HG02571 (cell line): ENCODE measurements around the gene VWC2L.

Experiments used
- ATAC-seq: cut with Tn5 transposase; IDR thresholded peaks from one replicate; pipeline ENCODE4 v1.9.1; 2021; ENCODE audit warnings: mild to moderate bottlenecking, moderate library complexity; ENCODE audit not compliant: unreplicated experiment

The VWC2L gene

DNA sequence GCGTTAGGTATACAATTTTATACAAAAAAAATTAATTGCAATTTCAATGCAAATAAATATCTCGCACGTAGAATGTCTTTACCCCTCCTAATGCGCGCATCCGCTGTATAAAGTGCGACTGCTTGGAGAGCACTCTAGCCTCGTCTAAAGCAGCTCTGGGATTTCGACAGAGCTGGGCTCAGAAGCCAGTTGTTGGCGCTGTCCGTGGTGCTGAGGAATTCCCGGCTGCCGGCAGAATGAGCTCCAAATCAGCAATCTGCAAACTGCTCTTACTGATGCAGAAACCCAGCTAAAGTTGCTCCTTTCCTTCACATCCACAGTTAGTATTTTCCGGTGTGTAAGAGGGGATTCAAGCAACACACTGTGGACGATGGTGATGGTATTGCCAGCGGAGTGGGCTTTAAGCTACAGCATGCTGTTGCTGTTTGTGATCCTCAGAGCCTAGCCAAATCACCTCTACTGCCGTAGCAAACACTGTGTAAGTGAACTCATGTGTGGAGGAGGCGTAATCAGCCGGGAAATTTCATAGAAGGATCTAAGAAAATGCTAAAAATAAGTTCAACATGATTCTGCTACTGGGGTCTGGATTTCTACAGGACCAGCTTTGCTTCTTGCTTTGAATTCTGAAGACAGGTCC lies at the start of gene VWC2L:
Gene VWC2L (plus strand): TSS at position 137 of the 637 bp plus-strand sequence. CDS start 3,140 bp downstream, outside the sequence.
- ATAC-seq = no peak

DNA sequence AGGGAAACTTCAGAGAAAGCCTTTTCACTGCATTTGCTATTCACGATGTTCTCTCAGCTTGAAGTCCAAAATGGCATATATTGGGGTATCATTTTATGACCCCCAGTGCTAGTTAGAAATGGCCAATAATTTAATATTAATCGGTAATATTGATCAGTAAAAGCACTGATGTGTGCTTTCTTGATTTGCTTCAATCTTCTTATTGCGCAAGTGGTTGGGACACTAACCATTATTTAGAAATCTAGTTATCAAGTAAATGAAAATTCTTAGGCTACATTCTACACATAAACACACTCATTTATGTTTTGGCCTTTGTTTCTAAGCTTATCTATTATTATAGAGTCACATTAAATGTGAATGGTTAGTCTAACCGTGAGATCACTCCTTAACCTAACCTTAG lies 49.7 kb upstream of the VWC2L start:
- no peak for ATAC-seq

DNA sequence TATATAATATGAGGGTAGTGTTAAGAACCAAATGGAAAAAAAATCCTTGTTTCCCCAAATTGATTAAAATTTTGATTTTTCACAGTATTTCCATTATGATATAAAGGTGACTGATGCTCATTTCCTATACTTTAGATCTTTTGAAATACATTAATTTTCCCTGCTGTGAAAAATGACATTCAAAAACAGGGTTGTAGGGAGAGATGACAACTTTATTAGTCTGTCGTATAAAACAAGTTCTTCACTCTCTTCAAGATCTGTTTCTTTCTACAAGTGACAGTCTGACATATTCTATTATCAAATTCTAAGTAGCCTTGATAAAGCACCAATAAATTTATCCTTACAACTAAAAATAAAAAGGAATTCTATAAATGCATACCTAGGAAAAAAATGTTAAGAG lies 45.3 kb upstream of the VWC2L start:
- ATAC-seq = no peak

DNA sequence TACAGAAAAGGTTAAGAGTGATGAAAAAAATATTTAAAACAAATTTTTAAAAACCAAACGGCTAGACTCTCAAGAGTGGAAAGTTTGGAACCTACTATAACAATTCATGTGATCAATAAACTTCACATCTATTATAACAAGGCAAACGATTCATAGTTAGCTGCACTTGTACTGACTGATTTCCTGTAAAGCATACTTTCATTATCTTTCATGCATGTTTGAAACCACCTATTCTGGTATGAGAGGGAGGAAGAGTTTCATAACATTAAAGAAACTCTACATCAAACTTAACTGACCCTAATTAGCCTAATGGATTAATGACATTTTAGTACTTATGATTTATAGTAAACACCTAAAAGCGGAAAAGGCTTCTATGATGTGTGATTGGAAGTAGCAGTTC lies 43.7 kb upstream of the VWC2L start:
- no peak for ATAC-seq

DNA sequence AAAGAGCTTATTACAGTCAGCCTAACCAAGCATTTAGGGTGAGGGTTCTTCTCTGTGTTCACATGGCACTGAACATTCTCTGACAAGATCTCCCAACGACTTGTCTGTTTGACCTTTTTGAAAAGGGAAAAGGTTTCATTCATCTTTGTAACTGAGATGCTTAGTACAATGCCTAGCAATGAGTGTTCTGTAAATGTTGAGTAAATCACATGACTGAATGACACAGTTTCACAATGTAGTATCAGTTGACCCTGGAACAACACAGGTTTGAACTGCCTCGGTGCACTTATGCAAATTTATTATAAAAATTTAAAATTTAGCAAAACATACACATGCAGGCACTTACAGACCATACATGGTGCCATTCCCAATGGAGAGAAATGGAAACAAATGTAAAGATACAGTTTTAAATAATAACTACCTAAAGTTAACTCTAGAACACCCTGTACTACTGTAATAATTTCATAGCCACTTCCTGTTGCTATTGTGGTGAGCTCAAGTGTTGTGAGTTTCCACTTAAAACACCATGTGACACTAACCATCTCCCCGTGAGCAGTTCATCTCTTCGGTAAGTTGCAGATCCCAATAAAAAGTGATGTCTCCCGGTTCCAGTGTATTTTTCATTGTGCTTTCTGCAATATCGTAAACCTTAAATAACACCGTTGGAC lies 34.1 kb upstream of the VWC2L start:
- ATAC-seq = no peak

DNA sequence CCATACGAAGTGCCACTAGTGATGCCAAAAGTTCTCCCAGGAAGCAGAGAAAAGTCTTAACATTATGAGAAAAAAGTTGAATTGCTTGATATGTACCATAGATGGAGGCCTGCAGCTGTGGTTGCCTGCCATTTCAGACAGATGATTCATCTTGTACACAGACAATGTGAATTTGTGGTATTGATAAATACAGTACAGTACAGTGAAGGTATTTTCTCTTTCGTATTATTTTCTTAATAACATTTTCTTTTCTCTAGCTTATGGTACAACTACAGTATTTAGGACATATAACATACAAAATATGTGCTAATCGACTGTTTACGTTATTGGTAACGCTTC lies 33.6 kb upstream of the VWC2L start:
- ATAC-seq = no peak

DNA sequence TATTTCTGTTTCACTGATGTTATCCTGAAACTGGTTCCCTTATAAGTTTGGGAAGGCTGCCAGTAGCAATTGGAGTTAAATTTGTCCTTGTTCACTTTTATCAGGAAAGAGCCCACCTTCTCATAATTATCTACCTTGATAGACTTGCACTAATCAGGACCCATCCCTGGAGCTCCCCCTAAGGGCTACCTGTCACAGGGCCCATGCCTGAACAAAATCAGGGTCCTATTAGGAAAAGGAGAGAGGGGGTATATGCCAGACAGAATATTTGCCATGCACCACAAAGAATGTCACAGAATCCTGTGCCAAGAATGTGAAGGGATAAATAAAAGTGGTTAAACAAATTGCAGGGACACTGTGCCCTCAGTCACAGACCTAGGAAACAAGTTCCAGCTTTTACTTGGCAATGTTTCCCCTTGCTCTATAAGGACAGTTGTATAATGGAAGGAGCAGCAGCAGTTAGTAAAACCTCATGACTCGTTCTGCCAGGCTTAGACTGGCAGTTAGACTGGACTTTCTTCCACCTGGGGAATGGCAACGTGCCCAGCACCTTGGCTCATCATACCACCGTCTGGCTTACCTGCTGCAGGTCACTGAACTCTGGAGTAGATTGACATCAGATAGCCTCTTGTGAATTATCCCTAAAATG lies 32.3 kb upstream of the VWC2L start:
- ATAC-seq = no peak

DNA sequence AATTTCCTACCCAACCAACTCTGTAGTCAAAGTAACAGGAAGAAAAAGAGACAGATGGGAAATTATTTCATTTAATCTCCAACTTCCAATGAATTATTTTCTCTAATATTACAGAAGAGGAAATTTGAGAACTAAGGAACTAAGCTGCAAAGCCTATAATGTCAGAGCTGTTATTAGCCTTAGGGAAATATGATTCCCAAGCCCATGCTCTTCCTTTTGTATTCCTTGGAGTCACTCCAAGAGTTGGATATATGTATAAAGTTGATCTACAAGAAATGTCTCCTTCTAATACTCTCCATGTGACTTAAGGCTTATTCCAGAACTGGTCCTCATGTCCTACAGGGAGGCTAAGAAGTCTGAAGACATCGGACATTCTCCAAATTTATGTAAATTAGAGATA lies 31.6 kb upstream of the VWC2L start:
- no peak for ATAC-seq

DNA sequence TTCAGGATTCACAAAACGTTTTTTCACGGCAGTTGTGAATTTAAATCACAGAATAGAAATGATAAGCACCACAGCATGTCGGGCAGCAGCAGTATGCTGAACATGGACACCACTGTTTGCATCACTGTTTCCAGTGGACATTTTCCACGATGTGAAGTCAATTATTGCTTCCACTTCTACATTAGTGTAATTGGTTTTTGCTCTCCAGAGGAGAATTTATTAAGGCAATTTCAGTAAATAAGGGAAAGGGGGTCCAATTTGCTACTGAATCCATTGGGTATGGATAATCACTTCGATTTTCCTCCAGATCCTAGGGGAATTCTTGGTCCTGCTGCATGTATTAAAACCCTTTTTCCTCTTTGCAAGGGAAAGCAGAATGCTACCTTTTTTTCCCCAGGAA lies 30.2 kb upstream of the VWC2L start:
- ATAC-seq = no peak

DNA sequence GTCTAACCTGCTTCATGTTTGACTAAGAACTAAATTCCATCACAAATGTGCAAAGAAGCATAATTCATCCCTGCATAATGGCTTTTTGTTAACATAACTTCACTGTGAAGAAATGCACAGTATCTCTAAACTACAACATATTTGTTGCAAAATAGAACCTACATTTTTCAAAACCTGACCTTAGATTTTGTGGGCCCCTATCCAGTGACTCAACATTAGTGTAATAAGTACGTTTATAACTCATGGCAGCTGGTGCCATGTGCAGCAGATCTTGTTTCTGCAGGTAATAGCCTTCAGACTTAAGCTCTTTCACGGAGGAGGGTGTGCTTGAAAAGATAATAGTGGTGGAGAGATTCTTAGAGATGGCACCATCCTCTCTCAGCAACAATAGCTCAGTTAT lies 28.6 kb upstream of the VWC2L start:
- ATAC-seq = no peak

DNA sequence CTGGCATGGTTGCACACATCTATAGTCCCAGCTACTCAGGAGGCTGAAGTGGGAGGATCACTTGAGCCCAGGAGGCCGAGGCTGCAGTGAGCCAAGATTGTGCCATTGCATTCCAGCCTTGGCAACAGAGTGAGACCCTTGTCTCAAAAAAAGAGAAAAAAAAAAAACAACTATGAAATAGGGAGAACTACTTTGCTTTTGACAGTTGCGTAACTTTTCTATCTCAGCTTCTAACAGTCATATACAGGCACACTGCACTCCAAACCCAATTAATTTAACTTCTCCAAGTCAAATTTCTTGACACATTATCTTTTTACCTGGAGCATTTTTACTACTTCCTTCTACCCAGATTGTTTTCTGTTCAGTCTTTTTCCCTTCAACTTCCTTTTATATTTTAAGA lies 24.1 kb upstream of the VWC2L start:
- no peak for ATAC-seq

DNA sequence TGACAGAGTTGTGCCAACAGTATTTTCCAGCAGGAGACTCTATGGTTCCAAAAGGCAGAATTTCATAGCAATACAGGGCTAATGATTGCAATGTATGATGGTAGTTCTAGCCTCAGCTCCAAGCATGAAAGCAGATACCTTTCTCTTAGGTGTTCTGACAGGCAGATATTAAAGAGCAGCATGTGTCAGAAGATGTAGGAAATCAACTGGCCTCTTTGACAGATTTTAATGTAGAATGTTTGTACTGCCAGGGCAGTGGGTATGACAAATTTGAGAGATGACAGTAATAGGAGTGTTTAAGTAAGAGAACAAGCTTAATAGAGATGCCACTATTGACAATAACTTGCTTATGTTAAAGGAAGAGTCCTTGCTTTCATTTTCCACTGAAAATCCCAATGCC lies 21.5 kb upstream of the VWC2L start:
- no peak for ATAC-seq

DNA sequence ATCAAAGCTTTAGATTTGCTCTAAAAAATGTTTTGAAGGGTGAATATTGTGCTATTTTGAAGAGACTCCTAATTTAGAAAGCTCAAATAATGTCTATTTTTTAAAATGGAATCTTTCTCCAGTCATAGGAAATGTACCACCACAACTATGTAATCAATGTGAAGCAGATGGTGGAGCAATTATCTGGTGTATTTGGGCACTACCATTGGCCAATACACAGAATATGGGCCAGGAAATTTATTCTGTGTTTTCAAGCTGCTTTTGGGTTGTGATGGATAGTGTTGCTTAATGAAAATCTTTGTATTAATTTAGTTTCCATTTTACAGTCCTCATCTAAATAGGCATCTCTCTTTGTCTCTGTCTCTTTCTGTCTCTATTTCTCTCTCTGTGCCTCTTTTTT lies 17.1 kb upstream of the VWC2L start:
- no peak for ATAC-seq

DNA sequence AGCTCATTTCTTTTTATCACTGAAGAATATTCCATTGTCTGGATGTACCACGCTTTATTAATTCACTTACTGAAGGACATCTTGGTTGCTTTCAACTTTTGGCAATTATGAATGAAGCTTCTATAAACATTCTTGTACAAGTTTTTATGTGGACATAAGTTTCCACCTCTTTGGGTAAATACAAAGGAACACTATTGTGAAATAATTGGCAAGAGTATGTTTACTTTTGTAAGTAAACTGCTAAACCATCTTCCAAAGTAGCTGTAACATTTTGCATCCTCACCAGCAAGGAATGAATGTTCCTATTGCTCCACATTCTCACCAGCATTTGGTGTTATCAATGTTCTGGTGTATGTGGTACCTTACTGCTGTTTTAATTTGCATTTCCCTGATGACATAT lies 15.8 kb upstream of the VWC2L start:
- ATAC-seq = no peak

DNA sequence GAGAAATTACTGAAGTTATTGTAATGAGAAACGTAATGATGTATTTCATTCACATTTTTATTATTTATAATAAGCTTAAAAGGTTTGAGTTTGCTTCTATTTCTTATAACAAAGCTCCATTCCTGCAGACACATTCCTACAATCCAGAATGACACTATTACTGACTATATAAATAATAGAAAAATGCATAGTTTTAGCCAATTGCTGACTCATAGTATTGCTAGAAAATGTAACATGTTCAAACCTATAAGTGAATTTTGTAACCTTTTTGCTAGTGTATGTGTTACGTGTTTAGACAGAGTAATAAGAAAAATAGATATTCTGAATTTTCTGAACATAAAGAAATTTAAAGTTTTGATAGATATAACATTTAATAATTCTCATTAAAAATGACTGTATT lies 9.3 kb upstream of the VWC2L start:
- ATAC-seq = no peak

DNA sequence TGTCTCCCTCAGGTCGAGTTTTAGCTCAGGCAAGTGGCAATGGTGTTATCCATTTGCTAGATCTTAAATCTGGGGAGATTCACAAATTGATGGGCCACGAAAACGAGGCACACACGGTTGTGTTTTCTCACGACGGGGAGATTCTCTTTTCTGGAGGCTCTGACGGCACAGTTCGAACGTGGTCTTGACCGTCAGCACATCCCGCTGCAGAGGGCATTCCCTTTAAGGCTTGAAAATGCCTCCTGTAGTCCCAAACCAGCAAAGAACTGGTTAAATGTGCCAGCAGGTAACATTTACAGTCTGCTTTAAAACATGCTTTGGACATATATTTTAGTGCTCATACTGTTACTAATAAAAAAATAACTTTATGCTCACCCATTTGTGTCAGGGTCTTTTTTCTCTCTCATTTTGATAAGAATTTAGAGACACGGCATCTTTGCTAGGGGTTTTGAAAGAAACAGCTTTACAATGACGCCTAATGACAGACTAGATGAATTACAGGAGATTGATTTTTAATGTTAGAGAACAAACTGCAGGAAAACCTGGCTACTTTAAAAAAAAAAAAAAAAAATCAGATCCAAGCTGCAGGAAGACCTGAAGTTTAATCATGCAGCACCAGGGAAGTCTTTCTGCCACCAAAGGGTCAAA lies 602 bp upstream of the VWC2L start:
- no peak for ATAC-seq

DNA sequence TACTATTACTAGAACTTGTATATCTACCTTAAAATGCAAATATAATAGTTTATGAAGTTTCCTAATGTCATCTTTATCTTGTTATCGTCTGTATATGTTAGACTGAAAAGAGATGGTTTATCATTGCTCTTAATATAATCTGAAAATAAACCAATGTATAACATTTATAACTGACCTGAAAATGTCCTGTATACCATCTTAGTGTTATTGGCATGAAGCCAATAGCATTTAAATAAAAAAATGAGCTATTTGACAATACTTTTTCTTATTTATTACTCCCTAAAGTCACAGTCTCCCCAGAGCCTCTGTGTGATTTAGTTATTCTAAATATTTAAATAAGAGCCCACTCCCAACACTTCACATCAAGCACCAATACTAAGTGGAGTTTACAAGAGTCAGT lies 1.8 kb downstream of the VWC2L start:
- ATAC-seq = no peak

DNA sequence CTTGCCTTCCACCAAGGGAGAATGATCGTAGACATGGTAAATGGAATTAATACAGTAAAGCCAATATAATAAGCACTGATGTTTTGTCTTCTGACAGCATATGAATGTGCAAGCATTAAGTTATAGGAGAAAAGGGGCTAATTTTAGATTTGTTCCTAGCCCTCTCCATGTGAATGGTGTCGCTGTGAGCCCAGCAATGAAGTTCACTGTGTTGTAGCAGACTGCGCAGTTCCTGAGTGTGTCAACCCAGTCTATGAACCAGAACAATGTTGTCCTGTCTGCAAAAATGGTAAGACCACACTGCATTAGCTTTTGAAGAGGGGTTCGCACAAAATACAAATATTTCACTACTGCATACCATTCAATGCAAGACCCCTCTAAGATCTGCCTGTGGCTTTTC lies 25.6 kb downstream of the VWC2L start:
- no peak for ATAC-seq

DNA sequence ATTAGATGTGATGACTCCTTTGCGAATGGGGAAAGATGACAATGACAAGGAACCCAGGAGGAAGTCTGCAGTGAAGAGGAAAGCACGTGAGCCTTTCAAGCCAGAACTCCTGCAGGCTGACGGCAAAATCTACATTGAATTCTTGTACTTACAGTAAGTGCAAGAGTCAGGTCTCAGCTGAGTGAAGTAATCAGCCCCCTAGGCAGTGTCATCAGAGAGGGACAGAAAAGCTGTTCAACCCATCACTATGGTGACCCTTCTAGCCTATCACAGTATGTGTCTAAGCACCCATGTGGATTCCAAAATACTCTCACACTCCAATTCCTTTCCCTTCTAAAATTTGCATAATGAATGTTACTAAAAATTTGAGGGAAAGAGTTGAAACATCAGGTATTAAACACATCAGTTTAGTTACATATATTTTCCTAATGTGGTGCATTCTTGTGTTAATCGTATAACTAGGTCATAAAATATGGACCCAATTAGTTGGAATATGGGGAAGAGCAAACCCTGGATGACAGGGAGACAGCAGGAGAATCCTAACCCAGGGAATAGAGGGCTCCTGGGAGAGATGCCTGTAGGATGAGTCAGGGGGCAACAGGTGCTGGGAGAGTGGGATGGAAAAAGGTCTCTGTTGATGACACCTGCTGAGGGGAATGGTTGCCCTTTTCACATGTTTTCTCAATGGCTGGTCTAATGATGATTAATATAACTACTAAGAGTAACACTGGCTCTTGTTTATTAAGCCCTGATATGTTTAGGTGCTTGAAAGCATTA lies 39.5 kb downstream of the VWC2L start:
- ATAC-seq = no peak

DNA sequence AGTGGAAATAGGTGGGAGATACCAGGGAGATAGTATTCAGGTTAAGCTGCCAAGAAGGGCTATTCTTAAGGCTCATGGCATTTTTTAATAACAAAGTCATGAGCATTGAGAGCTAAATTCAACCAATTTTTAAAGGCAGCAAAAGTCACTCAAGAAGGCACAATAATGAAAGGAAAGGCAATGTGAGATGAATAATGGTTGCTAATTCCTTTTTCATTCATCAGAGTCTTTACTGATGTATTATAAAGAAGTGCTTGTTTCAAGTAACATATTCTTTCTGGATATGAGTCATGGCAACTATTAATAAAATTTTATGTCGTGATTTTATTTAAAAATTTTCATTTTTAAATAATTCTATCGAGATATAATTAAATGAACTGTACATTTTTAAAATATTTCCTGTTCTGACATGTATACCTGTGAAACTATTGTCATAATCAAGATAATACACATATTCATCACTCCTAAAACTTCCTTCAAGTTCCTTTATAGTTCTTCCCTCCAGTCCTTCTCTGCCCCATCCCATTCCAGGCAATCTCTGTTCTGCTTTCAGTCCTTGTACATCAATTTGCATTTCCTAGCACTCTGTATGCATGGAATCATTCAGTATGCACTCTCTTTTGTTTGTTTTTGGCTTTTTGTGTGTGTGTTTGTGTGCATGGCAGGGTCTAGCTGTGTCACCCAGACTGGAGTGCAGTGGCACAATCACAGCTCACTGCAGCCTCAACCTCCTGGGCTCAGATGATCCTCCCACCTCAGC lies 40.8 kb downstream of the VWC2L start:
- ATAC-seq = no peak
